GM18505 (cell line): ENCODE results near the gene DFFB.
A peak's percentile ranks its signal among the peaks of the same experiment; 100 is the strongest.

Experiments
- ATAC-seq: cut with Tn5 transposase; IDR thresholded peaks from one replicate; pipeline ENCODE4 v1.9.1; 2021; ENCODE audit not compliant: unreplicated experiment
- POLR2A ChIP-seq: IDR thresholded peaks from 4 replicates; pipeline ENCODE4 v1.6.1; 2011; ENCODE audit warnings: borderline replicate concordance; ENCODE audit not compliant: insufficient read depth, insufficient read length; ENCODE audit errors: extremely low read depth

DFFB gene

GRCh38 chr1:3900969-3901529 is 43.8 kb downstream of the DFFB start:
- TF ChIP-seq POLR2A, result no peak
- ATAC-seq, result peak; percentile 46

GRCh38 chr1:3902111-3902511 is 44.8 kb downstream of the DFFB start:
- TF ChIP-seq POLR2A, result no peak

GRCh38 chr1:3902571-3903091 is 45.4 kb downstream of the DFFB start:
- ATAC-seq, result no peak
- no peak for TF ChIP-seq POLR2A

More at GRCh38 chr1:3902111-3902511, 44.8 kb downstream of the DFFB start:
- ATAC-seq, result no peak

GRCh38 chr1:3903141-3904005 is 46.1 kb downstream of the DFFB start:
- TF ChIP-seq POLR2A, result no peak
- ATAC-seq, result no peak

- no peak for ATAC-seq
Measured at GRCh38 chr1:3904006-3904842, 46.9 kb downstream of the DFFB start.

GRCh38 chr1:3904843-3905185 is 47.5 kb downstream of the DFFB start:
- ATAC-seq, result no peak
- TF ChIP-seq POLR2A, result no peak

More at GRCh38 chr1:3904006-3904842, 46.9 kb downstream of the DFFB start:
- TF ChIP-seq POLR2A, result no peak

- ATAC-seq, result no peak
- TF ChIP-seq POLR2A, result no peak
Measured at GRCh38 chr1:3905266-3905952, 48.1 kb downstream of the DFFB start.

GRCh38 chr1:3905953-3906671 is 48.8 kb downstream of the DFFB start:
- TF ChIP-seq POLR2A, result no peak
- ATAC-seq, result no peak

- TF ChIP-seq POLR2A, result no peak
- ATAC-seq, result no peak
Measured at GRCh38 chr1:3906672-3907020, 49.4 kb downstream of the DFFB start.

GRCh38 chr1:3907031-3907534 is 49.8 kb downstream of the DFFB start:
- TF ChIP-seq POLR2A, result no peak
- ATAC-seq, result no peak

- no peak for ATAC-seq
- no peak for TF ChIP-seq POLR2A
Measured at GRCh38 chr1:3907621-3908165, 50.4 kb downstream of the DFFB start.
